HCT116 (cell line): Measurements from ENCODE around the gene CCDC127. TPM values are rescaled to one million over a fixed set of nuclear protein-coding genes. Genes with fewer than 3 reads are reported as not detected.

Experiments used
- ATAC-seq: fragments of 200-7000 bp; cut with Tn5 transposase; 2 replicates; pipeline ENCODE4 v1.9.1; 2020; ENCODE audit warnings: mild to moderate bottlenecking, moderate library complexity
- BruUV-seq: library from RNA; stranded (reverse); fragments of 400-500 nt; replicated peaks from 2 replicates; lab custom pipeline; 2021; lab: Mats Ljungman, UMichigan
- CTCF ChIA-PET: fragments of 300-600 bp; sonication (Branson Sonifier 250); formaldehyde crosslinking; loops from one replicate; lab custom pipeline; 2021; ENCODE audit warnings: antibody characterized with exemption; lab: Charles Lee
- POLR2A ChIA-PET: fragments of 300-600, 350-600 bp; sonication (Branson Sonifier 250); formaldehyde crosslinking; loops from one replicate; lab custom pipeline; 2021; ENCODE audit warnings: antibody characterized with exemption; lab: Charles Lee
- RAD21 ChIA-PET, 2 experiments: fragments of 300-600 bp; sonication (Branson Sonifier 250); formaldehyde crosslinking; loops; one replicate each; lab custom pipeline; 2023; ENCODE audit warnings: low total read pairs in 2 of 2; ENCODE audit not compliant: uncharacterized antibody in 2 of 2, unreplicated experiment in 2 of 2, low non-redundant PET in 1 of 2; lab: Charles Lee
- DNase-seq: peaks from one replicate; pipeline ENCODE4 v3.0.0-alpha.2; 2010; ENCODE audit warnings: low read depth, low spot score
- H2AFZ ChIP-seq: fragments of 200-600 bp; shearing (Covaris generic), sonication (generic); 2 replicates; pipeline ENCODE4 v1.6.1; 2017; ENCODE audit warnings: low read depth, mixed run types, mixed read lengths, antibody characterized with exemption, low read length; ENCODE audit not compliant: poor library complexity, severe bottlenecking
- H3K27ac ChIP-seq: 2 replicates; pipeline ENCODE4 v1.5.1; 2012; ENCODE audit warnings: low read depth, low read length
- H3K27me3 ChIP-seq: fragments of 200-600 bp; sonication (generic); 2 replicates; pipeline ENCODE4 v1.6.1; 2016; ENCODE audit warnings: mixed run types, low read length, mixed read lengths; ENCODE audit not compliant: insufficient read depth
- H3K36me3 ChIP-seq, 2 experiments: fragments of 200-500 bp in 1 of 2; fragments of 200-600 bp in 1 of 2; sonication (Bioruptor generic) in 1 of 2; sonication (generic) in 1 of 2; 2 replicates each; pipeline versions ENCODE4 v1.5.1 to v1.6.1; 2014 to 2016; ENCODE audit warnings: low read length in 2 of 2, inconsistent platforms in 1 of 2, mixed read lengths in 1 of 2, mixed run types in 1 of 2; ENCODE audit not compliant: insufficient read depth in 2 of 2, control insufficient read depth in 1 of 2
- H3K4me1 ChIP-seq, 2 experiments: fragments of 200-600 bp in 1 of 2; sonication (generic) in 1 of 2; 2 replicates each; pipeline versions ENCODE4 v1.5.1 to v1.6.1; 2012 to 2017; ENCODE audit warnings: low read length in 2 of 2, inconsistent platforms in 1 of 2, mild to moderate bottlenecking in 1 of 2, mixed read lengths in 1 of 2, mixed run types in 1 of 2, moderate library complexity in 1 of 2; ENCODE audit not compliant: insufficient read depth in 2 of 2, control insufficient read depth in 1 of 2
- H3K4me2 ChIP-seq: fragments of 200-600 bp; sonication (generic); 2 replicates; pipeline ENCODE4 v1.6.1; 2017; ENCODE audit warnings: mixed run types, low read length, mixed read lengths
- H3K4me3 ChIP-seq, 2 experiments: fragments of 200-600 bp in 1 of 2; sonication (generic) in 1 of 2; replicated peaks in 1 of 2; 2 replicates each; pipeline ENCODE4 v1.5.1; 2011 to 2016; ENCODE audit warnings: low read length in 2 of 2, control low read depth in 1 of 2, low read depth in 1 of 2, mild to moderate bottlenecking in 1 of 2, mixed read lengths in 1 of 2, mixed run types in 1 of 2
- H3K79me2 ChIP-seq: fragments of 200-600 bp; sonication (generic); 2 replicates; pipeline ENCODE4 v1.6.1; 2017; ENCODE audit warnings: mild to moderate bottlenecking, mixed run types, low read length, moderate library complexity, mixed read lengths; ENCODE audit not compliant: insufficient read depth
- H3K9ac ChIP-seq: fragments of 200-600 bp; sonication (generic); 2 replicates; pipeline ENCODE4 v1.6.1; 2016; ENCODE audit warnings: low read length, mixed read lengths
- H3K9me2 ChIP-seq: fragments of 200-600 bp; sonication (generic), shearing (Covaris generic); 2 replicates; pipeline ENCODE4 v1.6.1; 2017; ENCODE audit warnings: mixed run types, mild to moderate bottlenecking, moderate library complexity; ENCODE audit not compliant: insufficient read depth
- H3K9me3 ChIP-seq, 2 experiments: fragments of 200-500 bp in 1 of 2; fragments of 200-600 bp in 1 of 2; sonication (Bioruptor generic) in 1 of 2; sonication (generic) in 1 of 2; 2 replicates each; pipeline ENCODE4 v1.6.1; 2014 to 2017; ENCODE audit warnings: low read length in 2 of 2, mixed read lengths in 2 of 2, inconsistent platforms in 1 of 2, low read depth in 1 of 2, mild to moderate bottlenecking in 1 of 2, mixed run types in 1 of 2, moderate library complexity in 1 of 2; ENCODE audit not compliant: control insufficient read depth in 1 of 2, insufficient read depth in 1 of 2
- H4K20me1 ChIP-seq: fragments of 200-600 bp; sonication (generic), shearing (Covaris generic); 2 replicates; pipeline ENCODE4 v1.6.1; 2017; ENCODE audit warnings: mixed run types, mild to moderate bottlenecking, moderate library complexity; ENCODE audit not compliant: insufficient read depth
- ATF3 ChIP-seq: IDR thresholded peaks from 2 replicates; pipeline ENCODE4 v1.6.1; 2012
- CEBPB ChIP-seq: IDR thresholded peaks from 2 replicates; pipeline ENCODE4 v1.6.1; 2012; ENCODE audit warnings: low read depth
- EGR1 ChIP-seq: IDR thresholded peaks from 2 replicates; pipeline ENCODE4 v1.6.1; 2012; ENCODE audit warnings: low read depth
- ELF1 ChIP-seq: IDR thresholded peaks from 2 replicates; pipeline ENCODE4 v1.6.1; 2012; ENCODE audit warnings: low read depth, borderline replicate concordance
- EZH2phosphoT487 ChIP-seq: fragments of 200-600 bp; IDR thresholded peaks from 2 replicates; pipeline ENCODE4 v1.6.1; 2018; ENCODE audit warnings: antibody characterized with exemption, borderline replicate concordance
- FOSL1 ChIP-seq: IDR thresholded peaks from 2 replicates; pipeline ENCODE4 v1.6.1; 2012; ENCODE audit warnings: low read depth
- JUND ChIP-seq: IDR thresholded peaks from 2 replicates; pipeline ENCODE4 v1.6.1; 2012
- MAX ChIP-seq: IDR thresholded peaks from 2 replicates; pipeline ENCODE4 v1.6.1; 2012
- POLR2AphosphoS5 ChIP-seq: IDR thresholded peaks from 2 replicates; pipeline ENCODE4 v1.6.1; 2011; ENCODE audit warnings: mild to moderate bottlenecking, low read depth, low read length, moderate library complexity
- RAD21 ChIP-seq: IDR thresholded peaks from 2 replicates; pipeline ENCODE4 v1.6.1; 2012; ENCODE audit warnings: low read depth, mild to moderate bottlenecking
- REST ChIP-seq: IDR thresholded peaks from 2 replicates; pipeline ENCODE4 v1.6.1; 2012; ENCODE audit warnings: low read depth
- TCF7L2 ChIP-seq: IDR thresholded peaks from 2 replicates; pipeline ENCODE4 v1.7.0; 2011; ENCODE audit warnings: borderline replicate concordance, inconsistent platforms; ENCODE audit not compliant: insufficient read depth, insufficient read length; ENCODE audit errors: extremely low read depth
- YY1 ChIP-seq: IDR thresholded peaks from 2 replicates; pipeline ENCODE4 v1.6.1; 2011; ENCODE audit warnings: low read length, low read depth, moderate library complexity, mild to moderate bottlenecking; ENCODE audit not compliant: insufficient replicate concordance; ENCODE audit errors: extremely low read depth
- ZBTB33 ChIP-seq: IDR thresholded peaks from 2 replicates; pipeline ENCODE4 v1.6.1; 2011; ENCODE audit warnings: mild to moderate bottlenecking, low read length, moderate library complexity; ENCODE audit not compliant: insufficient replicate concordance; ENCODE audit errors: extremely low read depth
- intact Hi-C: fragments of 100-400 bp; cut with micrococcal nuclease; formaldehyde crosslinking; loops from 2 replicates; pipeline ENCODE4 v1.10.0; 2022
- total RNA-seq: library from RNA; stranded (reverse); gene quantifications from one replicate; pipeline ENCODE4 v1.2.1, GENCODE V29; 2021; ENCODE audit not compliant: unreplicated experiment

The CCDC127 gene
- total RNA-seq, 1 experiment from 2014 or later: 5.1 TPM

GRCh38 chr5:169728-170094, 48.2 kb downstream of the CCDC127 start:
- ATAC-seq: peak; percentile 32; the same call in 1 of the 2 replicates
- intact Hi-C loops: no loop called here
- H3K4me3 ChIP-seq: no peak overlapping the region
- H3K9me3 ChIP-seq: no peaks in the 10 kb centered on the region
- H3K4me2 ChIP-seq: no peak overlapping the region
- H3K9ac ChIP-seq: no peak overlapping the region
- no peaks in the 10 kb centered on the region for H3K36me3 ChIP-seq
- H3K9me2 ChIP-seq: no peaks in the 10 kb centered on the region
- no peak for DNase-seq
- POLR2A ChIA-PET: no interaction called here
- H3K27ac ChIP-seq: no peak overlapping the region
- CTCF ChIA-PET: no interaction called here
- TF ChIP-seq CEBPB (no peak), JUND (no peak), RAD21 (no peak), REST (no peak), POLR2AphosphoS5 (no peak)
- H2AFZ ChIP-seq: no peak overlapping the region
- BruUV-seq: no TSS peak
- H3K4me1 ChIP-seq: peaks cover 0 to 6% of the 10 kb centered on the region in 2 experiments; a peak in 2 of 4 replicates
- H4K20me1 ChIP-seq: no peaks in the 10 kb centered on the region
- RAD21 ChIA-PET: no interaction called here
- H3K27me3 ChIP-seq: no peaks in the 10 kb centered on the region
- H3K79me2 ChIP-seq: no peaks in the 10 kb centered on the region

GRCh38 chr5:169071-169727, 48.8 kb downstream of the CCDC127 start:
- H3K79me2 ChIP-seq: no peaks in the 10 kb centered on the region
- no peak overlapping the region for H2AFZ ChIP-seq
- POLR2A ChIA-PET: no interaction called here
- ATAC-seq (no peak), DNase-seq (no peak)
- H3K27me3 ChIP-seq: no peaks in the 10 kb centered on the region
- intact Hi-C loops: no loop called here
- no peak overlapping the region for H3K27ac ChIP-seq
- no peak overlapping the region for H3K4me2 ChIP-seq
- H3K36me3 ChIP-seq: no peaks in the 10 kb centered on the region
- peaks cover 0 to 6% of the 10 kb centered on the region in 2 experiments; a peak in 2 of 4 replicates for H3K4me1 ChIP-seq
- H4K20me1 ChIP-seq: no peaks in the 10 kb centered on the region
- RAD21 ChIA-PET: no interaction called here
- H3K9ac ChIP-seq: no peak overlapping the region
- BruUV-seq: no TSS peak
- no peak overlapping the region for H3K4me3 ChIP-seq
- H3K9me2 ChIP-seq: no peaks in the 10 kb centered on the region
- H3K9me3 ChIP-seq: no peaks in the 10 kb centered on the region
- CTCF ChIA-PET: no interaction called here
- no peak for TF ChIP-seq ELF1
- no peak for TF ChIP-seq YY1
- TF ChIP-seq POLR2AphosphoS5: no peak
- no peak for TF ChIP-seq MAX
- TF ChIP-seq EGR1: no peak
- TF ChIP-seq EZH2phosphoT487: no peak
- no peak for TF ChIP-seq ZBTB33
- TF ChIP-seq ATF3: no peak
- no peak for TF ChIP-seq TCF7L2
- no peak for TF ChIP-seq FOSL1
